ENCODE measurements around the gene DUOX2.
A peak's percentile ranks its signal among the peaks of the same experiment; 100 is the strongest.

DUOX2 gene

GRCh38 chr15:45114076-45114750 lies at the start of gene DUOX2, which contains the start of gene DUOXA2:
Gene DUOX2, minus strand, starts transcription at chr15:45114172. Its CDS starts 761 bp downstream, at chr15:45113411.
Gene DUOXA2, plus strand, starts transcription at chr15:45114326. Its CDS starts 280 bp downstream, at chr15:45114606.
- no peak for DNase-seq (ENCODE audit: low read depth in 2 of 2)

- DNase-seq (ENCODE audit: low read depth in 2 of 2): no peak
Measured at GRCh38 chr15:45163508-45163856, 49.5 kb upstream of the DUOX2 start.

GRCh38 chr15:45162771-45163507 lies 49.0 kb upstream of the DUOX2 start:
- DNase-seq (ENCODE audit: low read depth in 2 of 2): peak; percentile 38 to 42

GRCh38 chr15:45161666-45162065 lies 47.7 kb upstream of the DUOX2 start:
- no peak for DNase-seq (ENCODE audit: low read depth in 2 of 2)

GRCh38 chr15:45157974-45158373 lies 44.0 kb upstream of the DUOX2 start:
- DNase-seq (ENCODE audit: low read depth in 2 of 2): no peak

- no peak for DNase-seq (ENCODE audit: low read depth in 2 of 2)
Measured at GRCh38 chr15:45156744-45157455, 42.9 kb upstream of the DUOX2 start.

GRCh38 chr15:45155739-45156138 lies 41.8 kb upstream of the DUOX2 start:
- no peak for DNase-seq (ENCODE audit: low read depth in 2 of 2)

- no peak for DNase-seq (ENCODE audit: low read depth in 2 of 2)
Measured at GRCh38 chr15:45151998-45152828, 38.2 kb upstream of the DUOX2 start.

GRCh38 chr15:45150997-45151396 lies 37.0 kb upstream of the DUOX2 start:
- DNase-seq (ENCODE audit: low read depth in 2 of 2): no peak

GRCh38 chr15:45150481-45150880 lies 36.5 kb upstream of the DUOX2 start:
- DNase-seq (ENCODE audit: low read depth in 2 of 2): no peak

GRCh38 chr15:45149060-45149459 lies 35.1 kb upstream of the DUOX2 start:
- no peak for DNase-seq (ENCODE audit: low read depth in 2 of 2)

- DNase-seq (ENCODE audit: low read depth in 2 of 2): no peak
Measured at GRCh38 chr15:45148076-45149059, 34.4 kb upstream of the DUOX2 start.

GRCh38 chr15:45147606-45148005 lies 33.6 kb upstream of the DUOX2 start:
- no peak for DNase-seq (ENCODE audit: low read depth in 2 of 2)

- no peak for DNase-seq (ENCODE audit: low read depth in 2 of 2)
Measured at GRCh38 chr15:45146405-45146804, 32.4 kb upstream of the DUOX2 start.

GRCh38 chr15:45144775-45145174 lies 30.8 kb upstream of the DUOX2 start:
- no peak for DNase-seq (ENCODE audit: low read depth in 2 of 2)

- DNase-seq (ENCODE audit: low read depth in 2 of 2): no peak
Measured at GRCh38 chr15:45143946-45144345, 30.0 kb upstream of the DUOX2 start.

- DNase-seq (ENCODE audit: low read depth in 2 of 2): no peak
Measured at GRCh38 chr15:45143056-45143455, 29.1 kb upstream of the DUOX2 start.

GRCh38 chr15:45141386-45141785 lies 27.4 kb upstream of the DUOX2 start:
- no peak for DNase-seq (ENCODE audit: low read depth in 2 of 2)

- DNase-seq (ENCODE audit: low read depth in 2 of 2): no peak
Measured at GRCh38 chr15:45140557-45141250, 26.7 kb upstream of the DUOX2 start.

GRCh38 chr15:45139770-45140169 lies 25.8 kb upstream of the DUOX2 start:
- DNase-seq (ENCODE audit: low read depth in 2 of 2): no peak
